K562 (cell line): ENCODE measurements around the gene EXOC2. TPM values are rescaled to one million over a fixed set of nuclear protein-coding genes. Genes with fewer than 3 reads are reported as not detected.

Experiments
- ADNP ChIP-seq: fragments of 200-800 bp; sonication (Bioruptor generic); IDR thresholded peaks from 2 replicates; pipeline ENCODE4 v1.6.1; 2016; ENCODE audit warnings: missing genetic modification characterization, missing compliant biosample characterization
- CEBPZ ChIP-seq: fragments of 150-350 bp; IDR thresholded peaks from 2 replicates; pipeline ENCODE4 v1.6.1; 2014; ENCODE audit warnings: low read depth, mild to moderate bottlenecking, low read length, borderline replicate concordance
- HDAC2 ChIP-seq: fragments of 450-650 bp; IDR thresholded peaks from 2 replicates; pipeline ENCODE4 v1.6.1; 2016; ENCODE audit warnings: mild to moderate bottlenecking
- HNRNPUL1 ChIP-seq: fragments of 200-400 bp; formaldehyde crosslinking; IDR thresholded peaks from 2 replicates; pipeline ENCODE4 v1.6.1; 2017; ENCODE audit warnings: low read length
- RFX5 ChIP-seq: IDR thresholded peaks from 2 replicates; pipeline ENCODE4 v1.6.1; 2011; ENCODE audit warnings: low read depth, mild to moderate bottlenecking, improper control_type of control experiment, low read length
- SAFB ChIP-seq: fragments of 200-400 bp; formaldehyde crosslinking; IDR thresholded peaks from 2 replicates; pipeline ENCODE4 v1.6.1; 2017; ENCODE audit warnings: low read depth, low read length, borderline replicate concordance
- SRF ChIP-seq, 2 experiments: fragments of 250-450, 450-650 bp in 1 of 2; sonication (Bioruptor Pico) in 1 of 2; sonication (generic) in 1 of 2; formaldehyde crosslinking; IDR thresholded peaks; 2 replicates each; pipeline versions ENCODE4 v1.5.0 to v1.5.1; 2020 to 2022; ENCODE audit warnings: mild to moderate bottlenecking in 1 of 2, missing genetic modification reagents in 1 of 2
- polyA plus RNA-seq, 8 experiments: library from polyadenylated mRNA; depleted of rRNA in 4 of 8; stranded (reverse) in 5 of 8; unstranded in 3 of 8; fragments of >200 nt; fragmentation: Nextera tagmentation in 2 of 8; fragmentation: Illumina TruSeq in 1 of 8; extraction: Ambion mirVana in 2 of 8; extraction: Trizol in 1 of 8; gene quantifications; 2 replicates each; pipeline versions ENCODE4 v1.2.1 to v1.2.3, GENCODE V29; 2011 to 2014; ENCODE audit warnings: inconsistent platforms in 1 of 8, missing spikeins in 1 of 8
- total RNA-seq, 7 experiments: library from RNA; depleted of rRNA in 6 of 7; stranded (reverse); fragments of >200 nt in 6 of 7; fragmentation: Illumina TruSeq in 2 of 7; extraction: Trizol in 2 of 7; gene quantifications; 2 replicates each; pipeline versions ENCODE4 v1.2.1 to v1.2.3, GENCODE V29; 2011 to 2021; ENCODE audit warnings: low replicate concordance in 1 of 7

The EXOC2 gene
- total and polyA plus RNA-seq, 9 of the 15 experiments (the other 6 are each of a cell fraction or from before 2014, with no cell fraction given), result 12.2 to 30.2 (median 24.2) TPM

GRCh38 chr6:443621-444159, 249.2 kb downstream of the EXOC2 start (continued):
- no peak for TF ChIP-seq CEBPZ
- no peak for TF ChIP-seq ADNP (tag)
- TF ChIP-seq SRF (CRISPR knock-in tag; IDR thresholded peaks at IDR 0.05), result no peak
- no peak for TF ChIP-seq RFX5
- TF ChIP-seq HDAC2, result no peak
- no peak for TF ChIP-seq SAFB
- TF ChIP-seq HNRNPUL1, result no peak
- TF ChIP-seq, all 486 proteins: peak for 0
